Neuronal stem cell (in vitro differentiated cells): Measurements from ENCODE around the gene SLCO2A1.
A peak's percentile ranks its signal among the peaks of the same experiment; 100 is the strongest.

ENCODE experiments used
- DNase-seq: peaks from one replicate; pipeline ENCODE4 v3.0.0-alpha.2; 2013; ENCODE audit warnings: low spot score
- H2AFZ ChIP-seq: one replicate; pipeline ENCODE4 v1.6.1; 2013; ENCODE audit warnings: mild to moderate bottlenecking, low read length, inconsistent platforms
- H2AK5ac ChIP-seq: 2 replicates; pipeline ENCODE4 v1.6.1; 2013; ENCODE audit warnings: low read depth, mild to moderate bottlenecking, inconsistent platforms, low read length, moderate library complexity, mixed read lengths
- H2BK120ac ChIP-seq: 2 replicates; pipeline ENCODE4 v1.6.1; 2013; ENCODE audit warnings: low read depth, mild to moderate bottlenecking, inconsistent platforms, low read length, moderate library complexity, mixed read lengths
- H2BK12ac ChIP-seq: one replicate; pipeline ENCODE4 v1.6.1; 2013; ENCODE audit warnings: low read length, inconsistent platforms
- H2BK15ac ChIP-seq: 2 replicates; pipeline ENCODE4 v1.6.1; 2013; ENCODE audit warnings: mild to moderate bottlenecking, low read length, inconsistent platforms, mixed read lengths
- H2BK5ac ChIP-seq: one replicate; pipeline ENCODE4 v1.6.1; 2013; ENCODE audit warnings: inconsistent platforms, mild to moderate bottlenecking, low read length, moderate library complexity
- H3K14ac ChIP-seq: one replicate; pipeline ENCODE4 v1.6.1; 2013; ENCODE audit warnings: low read length, inconsistent platforms
- H3K18ac ChIP-seq: 2 replicates; pipeline ENCODE4 v1.6.1; 2013; ENCODE audit warnings: low read length, inconsistent platforms
- H3K23ac ChIP-seq: 2 replicates; pipeline ENCODE4 v1.6.1; 2013; ENCODE audit warnings: low read depth, mild to moderate bottlenecking, mixed read lengths, low read length, inconsistent platforms; ENCODE audit not compliant: poor library complexity
- H3K27ac ChIP-seq: replicated peaks from 3 replicates; pipeline ENCODE4 v1.5.1; 2013; ENCODE audit warnings: low read length, inconsistent platforms
- H3K27me3 ChIP-seq, 3 experiments: 2 replicates each; pipeline ENCODE4 v1.6.1; 2013; ENCODE audit warnings: low read length in 3 of 3, mild to moderate bottlenecking in 2 of 3, inconsistent platforms in 1 of 3, low read depth in 1 of 3, mixed read lengths in 1 of 3, moderate library complexity in 1 of 3; ENCODE audit not compliant: control insufficient read depth in 3 of 3, insufficient read depth in 3 of 3
- H3K36me3 ChIP-seq, 2 donors: replicated peaks in 1 of 2; 2 replicates each; pipeline ENCODE4 v1.6.1; 2013; ENCODE audit warnings: low read length in 2 of 2; ENCODE audit not compliant: control insufficient read depth in 2 of 2, insufficient read depth in 2 of 2
- H3K4ac ChIP-seq: 2 replicates; pipeline ENCODE4 v1.6.1; 2013; ENCODE audit warnings: inconsistent platforms, mild to moderate bottlenecking, low read length, moderate library complexity
- H3K4me1 ChIP-seq, 2 donors: 1 replicate in 1 of 2; 2 replicates in 1 of 2; pipeline ENCODE4 v1.6.1; 2013; ENCODE audit warnings: low read length in 2 of 2, low read depth in 1 of 2; ENCODE audit not compliant: control insufficient read depth in 2 of 2, insufficient read depth in 1 of 2
- H3K4me2 ChIP-seq: one replicate; pipeline ENCODE4 v1.6.1; 2013; ENCODE audit warnings: mild to moderate bottlenecking, low read length, inconsistent platforms; ENCODE audit not compliant: insufficient read depth, poor library complexity, severe bottlenecking
- H3K4me3 ChIP-seq, 2 donors: 2 replicates each; pipeline ENCODE4 v1.5.1; 2013; ENCODE audit warnings: low read length in 2 of 2, mild to moderate bottlenecking in 2 of 2, inconsistent platforms in 1 of 2, moderate library complexity in 1 of 2
- H3K79me1 ChIP-seq: one replicate; pipeline ENCODE4 v1.6.1; 2013; ENCODE audit warnings: low read depth, mild to moderate bottlenecking, inconsistent platforms, low read length, moderate library complexity
- H3K9ac ChIP-seq: one replicate; pipeline ENCODE4 v1.6.1; 2013; ENCODE audit warnings: mild to moderate bottlenecking, low read depth, low read length, inconsistent platforms; ENCODE audit not compliant: poor library complexity
- H3K9me3 ChIP-seq, 2 donors: replicated peaks in 1 of 2; 2 replicates each; pipeline versions ENCODE3 to v1.6.1; 2013; ENCODE audit warnings: low read length in 2 of 2, mild to moderate bottlenecking in 2 of 2, inconsistent platforms in 1 of 2, low read depth in 1 of 2, mixed read lengths in 1 of 2, moderate library complexity in 1 of 2; ENCODE audit not compliant: control insufficient read depth in 2 of 2, insufficient read depth in 1 of 2
- H4K8ac ChIP-seq: one replicate; pipeline ENCODE4 v1.6.1; 2013; ENCODE audit warnings: low read depth, mild to moderate bottlenecking, inconsistent platforms, low read length, moderate library complexity
- H4K91ac ChIP-seq: one replicate; pipeline ENCODE4 v1.6.1; 2013; ENCODE audit warnings: low read length, low read depth, mild to moderate bottlenecking, inconsistent platforms; ENCODE audit not compliant: poor library complexity
- WGBS, 2 donors: extraction: QIAGEN DNeasy Blood & Tissue Kit; methylation state at CpG; one replicate each; pipeline ENCODE4 v1.1.7; 2013; ENCODE audit warnings: missing lambda C conversion rate in 2 of 2, mixed read lengths in 1 of 2; ENCODE audit not compliant: insufficient read length in 2 of 2, insufficient replicate concordance in 1 of 2; ENCODE audit errors: extremely low coverage in 2 of 2; 5-methylcytosine and 5-hydroxymethylcytosine counted together

The SLCO2A1 gene

DNA sequence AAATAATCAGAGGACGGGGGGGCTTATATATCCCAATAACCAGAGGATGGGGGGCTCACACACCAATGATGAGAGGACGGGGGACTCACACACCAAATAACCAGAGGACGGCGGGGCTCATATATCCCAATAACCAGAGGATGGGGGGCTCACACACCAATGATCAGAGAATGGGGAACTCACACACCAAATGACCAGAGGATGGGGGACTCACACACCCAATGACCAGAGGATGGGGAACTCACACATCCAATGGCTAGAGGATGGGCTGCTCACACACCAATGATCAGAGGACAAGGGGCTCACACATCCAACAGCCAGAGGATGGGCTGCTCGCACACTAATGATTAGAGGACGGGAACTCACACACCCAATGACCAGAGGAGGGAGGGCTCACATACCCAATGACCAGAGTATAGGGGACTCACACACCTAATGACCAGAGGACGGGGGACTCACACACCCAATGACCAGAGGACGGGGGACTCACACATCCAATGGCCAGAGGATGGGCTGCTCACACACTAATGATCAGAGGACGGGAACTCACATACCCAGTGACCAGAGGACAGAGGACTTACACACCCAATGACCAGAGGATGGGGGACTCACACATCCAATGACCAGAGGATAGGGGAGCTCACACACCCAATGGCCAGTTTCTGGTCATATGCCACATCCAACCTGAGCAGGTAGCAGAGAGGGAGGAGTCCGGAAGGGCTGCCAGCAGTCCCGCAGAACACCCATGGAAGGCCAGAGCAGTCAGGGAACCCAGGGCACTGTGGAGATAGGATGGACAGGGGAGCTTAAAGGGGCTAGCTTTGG lies 144.6 kb downstream of the SLCO2A1 start:
- Histone ChIP-seq H2BK15ac (no peak overlapping the region), H3K9ac (no peak overlapping the region), H3K4me3 (no peak overlapping the region), H3K23ac (peak overlapping the region; percentile 21), H3K4ac (no peak overlapping the region), H3K36me3 (no peaks in the 10 kb centered on the region), H2AFZ (no peak overlapping the region), H3K27ac (no peak overlapping the region), H3K27me3 (peaks cover 0 to 8% (median 0%) of the 10 kb centered on the region in 3 experiments), H3K14ac (no peak overlapping the region), H4K91ac (no peak overlapping the region), H3K4me2 (no peak overlapping the region), H2BK12ac (no peak overlapping the region), H3K4me1 (peaks cover 0 to 15% of the 10 kb centered on the region in 2 donors), H2AK5ac (no peak overlapping the region), H3K9me3 (peaks cover 0 to 4% of the 10 kb centered on the region in 2 donors), H3K18ac (no peak overlapping the region), H2BK120ac (no peak overlapping the region), H4K8ac (no peak overlapping the region), H3K79me1 (peaks cover 5% of the 10 kb centered on the region), H2BK5ac (no peak overlapping the region)
- DNase-seq = no peak
- no CpG with 5 or more reads among the region's 11 CpGs for WGBS, 2 donors

DNA sequence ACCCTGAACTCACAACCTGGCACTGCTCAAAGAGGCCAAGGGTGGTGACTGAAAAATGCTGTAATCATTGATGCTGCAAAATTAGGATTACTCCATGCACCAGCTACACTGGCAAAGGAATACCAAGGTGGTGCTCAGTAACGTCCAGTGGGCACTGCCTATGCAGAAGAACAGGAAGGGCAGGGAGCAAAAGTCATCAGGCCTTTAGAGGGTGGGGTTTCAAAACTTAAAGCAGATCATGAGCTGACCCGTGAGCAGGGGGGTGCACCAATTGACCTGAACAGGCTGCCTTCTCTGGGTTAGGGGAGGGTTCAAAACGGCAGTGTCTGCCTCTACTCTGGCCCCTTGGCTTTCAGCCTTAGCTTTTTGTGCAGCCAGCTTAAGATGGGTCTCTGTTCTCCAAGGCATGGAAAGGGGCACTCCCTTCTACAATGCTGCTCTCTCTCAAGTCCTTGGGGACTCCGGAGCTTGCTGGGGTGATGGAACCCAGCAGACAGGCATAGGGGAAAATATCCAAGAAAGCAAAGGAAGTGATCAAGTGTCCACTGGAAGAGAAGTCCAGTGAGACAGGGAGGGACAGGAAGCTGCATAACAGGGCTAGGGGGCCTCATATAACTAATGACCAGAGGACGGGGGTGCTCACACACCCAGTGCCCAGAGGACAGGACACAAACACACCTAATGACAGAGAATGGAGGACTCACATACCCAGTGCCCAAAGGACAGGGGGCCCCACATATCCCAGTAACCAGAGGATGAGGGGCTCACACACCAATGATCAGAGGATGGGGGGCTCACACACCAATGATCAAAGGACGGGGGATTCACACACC lies 145.5 kb downstream of the SLCO2A1 start:
- Histone ChIP-seq H3K36me3 (no peaks in the 10 kb centered on the region), H3K9me3 (peaks cover 0 to 4% of the 10 kb centered on the region in 2 donors), H2BK12ac (no peak overlapping the region), H4K91ac (no peak overlapping the region), H3K4ac (no peak overlapping the region), H3K4me3 (no peak overlapping the region), H3K23ac (no peak overlapping the region), H3K18ac (no peak overlapping the region), H3K4me2 (no peak overlapping the region), H2BK15ac (no peak overlapping the region), H3K9ac (no peak overlapping the region), H3K79me1 (peaks cover 5% of the 10 kb centered on the region), H3K14ac (no peak overlapping the region), H3K27ac (no peak overlapping the region), H2AK5ac (no peak overlapping the region), H2BK120ac (no peak overlapping the region), H4K8ac (no peak overlapping the region), H3K4me1 (peaks cover 0 to 15% of the 10 kb centered on the region in 2 donors), H2AFZ (no peak overlapping the region), H3K27me3 (peaks cover 0 to 8% (median 0%) of the 10 kb centered on the region in 3 experiments), H2BK5ac (no peak overlapping the region)
- no peak for DNase-seq
- WGBS, 2 donors = no CpG with 5 or more reads among the region's 6 CpGs

DNA sequence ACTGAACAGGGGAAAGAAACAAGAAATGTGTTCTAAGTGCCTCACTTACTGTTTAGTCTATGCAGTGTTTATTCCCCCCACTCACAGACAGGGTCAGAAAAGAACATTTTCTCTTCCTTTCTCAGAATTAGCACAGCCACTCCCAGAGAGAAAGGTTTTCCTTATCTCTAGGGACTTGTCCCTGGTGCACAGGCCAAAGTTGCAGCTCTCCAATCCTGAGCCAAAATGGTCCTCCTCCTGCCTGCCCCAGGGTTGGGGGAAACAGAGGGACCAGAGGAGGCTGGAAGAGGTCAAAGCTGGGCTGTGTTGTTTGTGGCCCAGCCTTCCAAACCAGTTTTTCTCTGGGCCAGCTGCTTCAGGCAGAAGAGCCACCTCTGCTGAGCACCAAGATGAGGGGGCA lies 146.1 kb downstream of the SLCO2A1 start:
- no peak overlapping the region for H2BK5ac ChIP-seq
- no peak overlapping the region for H3K9ac ChIP-seq
- H2BK120ac ChIP-seq = no peak overlapping the region
- H3K14ac ChIP-seq = no peak overlapping the region
- H3K27ac ChIP-seq = no peak overlapping the region
- DNase-seq = no peak
- no peak overlapping the region for H2AFZ ChIP-seq
- H3K4me1 ChIP-seq = peaks cover 0 to 11% of the 10 kb centered on the region in 2 donors
- H3K27me3 ChIP-seq = peaks cover 0 to 8% (median 0%) of the 10 kb centered on the region in 3 experiments
- H3K4me2 ChIP-seq = no peak overlapping the region
- no peak overlapping the region for H2AK5ac ChIP-seq
- no peak overlapping the region for H2BK12ac ChIP-seq
- no peak overlapping the region for H3K23ac ChIP-seq
- no peak overlapping the region for H3K18ac ChIP-seq
- H3K36me3 ChIP-seq = no peaks in the 10 kb centered on the region
- no peak overlapping the region for H4K8ac ChIP-seq
- H2BK15ac ChIP-seq = no peak overlapping the region
- H3K79me1 ChIP-seq = peaks cover 5% of the 10 kb centered on the region
- H3K4ac ChIP-seq = no peak overlapping the region
- H3K9me3 ChIP-seq = peaks cover 0 to 5% of the 10 kb centered on the region in 2 donors
- H4K91ac ChIP-seq = no peak overlapping the region
- no peak overlapping the region for H3K4me3 ChIP-seq

DNA sequence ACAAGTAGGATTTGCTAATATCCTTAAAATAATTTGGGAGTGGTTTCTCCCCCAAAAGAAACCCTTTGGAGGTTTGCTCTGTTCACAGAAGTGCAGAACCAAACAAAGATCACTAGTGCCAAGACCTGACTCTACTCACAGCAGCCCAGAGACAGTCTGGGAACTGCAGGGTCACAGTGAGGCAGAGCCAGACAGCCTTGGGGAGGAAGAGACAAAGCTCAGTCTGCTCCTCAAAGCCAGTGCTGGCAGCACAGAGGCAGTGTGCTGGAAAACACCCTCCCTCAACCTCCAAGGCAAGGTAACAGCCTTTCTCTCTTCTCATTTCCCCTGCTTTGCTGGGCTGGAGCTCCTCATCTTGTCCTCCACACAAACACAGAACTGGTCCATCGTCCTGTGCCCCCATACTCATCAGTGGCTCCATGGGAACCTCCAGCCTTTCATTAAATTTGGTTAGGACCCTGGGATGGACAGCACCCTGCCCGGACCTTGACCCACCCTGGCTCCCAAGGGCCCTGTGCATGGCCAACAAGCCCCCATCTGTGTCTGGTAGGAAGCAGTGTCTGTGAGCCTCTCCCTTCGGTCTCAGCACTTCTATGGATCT lies 146.6 kb downstream of the SLCO2A1 start:
- H3K18ac ChIP-seq = no peak overlapping the region
- H3K9me3 ChIP-seq = peaks cover 0 to 5% of the 10 kb centered on the region in 2 donors
- no peak overlapping the region for H3K4me3 ChIP-seq
- H2BK12ac ChIP-seq = no peak overlapping the region
- H4K91ac ChIP-seq = no peak overlapping the region
- WGBS, 2 donors = no CpG with 5 or more reads among the region's 3 CpGs
- H2BK5ac ChIP-seq = no peak overlapping the region
- no peak overlapping the region for H3K9ac ChIP-seq
- no peak overlapping the region for H3K4me2 ChIP-seq
- no peak for DNase-seq
- H3K4ac ChIP-seq = no peak overlapping the region
- no peak overlapping the region for H2AK5ac ChIP-seq
- no peak overlapping the region for H2BK15ac ChIP-seq
- H3K27me3 ChIP-seq = peaks cover 0 to 8% (median 0%) of the 10 kb centered on the region in 3 experiments
- no peak overlapping the region for H3K23ac ChIP-seq
- no peak overlapping the region for H3K27ac ChIP-seq
- no peak overlapping the region for H2BK120ac ChIP-seq
- peaks cover 4% of the 10 kb centered on the region for H3K79me1 ChIP-seq
- H4K8ac ChIP-seq = no peak overlapping the region
- H3K4me1 ChIP-seq = peaks cover 0 to 9% of the 10 kb centered on the region in 2 donors
- H2AFZ ChIP-seq = no peak overlapping the region
- no peaks in the 10 kb centered on the region for H3K36me3 ChIP-seq
- no peak overlapping the region for H3K14ac ChIP-seq
